ENCODE results near the gene CEP104.

DNA sequence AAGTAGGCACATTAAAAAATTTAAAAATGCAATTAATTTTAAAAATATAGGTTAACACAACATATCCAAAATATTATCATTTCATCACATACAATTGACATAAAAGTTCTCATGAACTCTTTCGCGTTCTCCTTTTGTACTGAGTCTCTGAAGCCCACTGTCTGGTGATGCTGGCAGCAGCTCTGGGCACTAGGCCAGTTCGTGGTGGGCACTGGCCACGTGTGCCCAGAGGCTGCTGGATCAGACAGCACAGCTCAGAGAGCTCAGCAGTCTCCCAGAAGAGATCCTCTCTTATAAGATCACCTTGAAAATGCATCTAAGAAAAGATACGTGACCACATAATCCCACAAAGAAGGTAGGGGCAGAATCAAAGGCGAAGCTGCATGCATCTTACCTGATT lies 9.9 kb downstream of the CEP104 start:
- TF ChIP-seq, protein P1, sequence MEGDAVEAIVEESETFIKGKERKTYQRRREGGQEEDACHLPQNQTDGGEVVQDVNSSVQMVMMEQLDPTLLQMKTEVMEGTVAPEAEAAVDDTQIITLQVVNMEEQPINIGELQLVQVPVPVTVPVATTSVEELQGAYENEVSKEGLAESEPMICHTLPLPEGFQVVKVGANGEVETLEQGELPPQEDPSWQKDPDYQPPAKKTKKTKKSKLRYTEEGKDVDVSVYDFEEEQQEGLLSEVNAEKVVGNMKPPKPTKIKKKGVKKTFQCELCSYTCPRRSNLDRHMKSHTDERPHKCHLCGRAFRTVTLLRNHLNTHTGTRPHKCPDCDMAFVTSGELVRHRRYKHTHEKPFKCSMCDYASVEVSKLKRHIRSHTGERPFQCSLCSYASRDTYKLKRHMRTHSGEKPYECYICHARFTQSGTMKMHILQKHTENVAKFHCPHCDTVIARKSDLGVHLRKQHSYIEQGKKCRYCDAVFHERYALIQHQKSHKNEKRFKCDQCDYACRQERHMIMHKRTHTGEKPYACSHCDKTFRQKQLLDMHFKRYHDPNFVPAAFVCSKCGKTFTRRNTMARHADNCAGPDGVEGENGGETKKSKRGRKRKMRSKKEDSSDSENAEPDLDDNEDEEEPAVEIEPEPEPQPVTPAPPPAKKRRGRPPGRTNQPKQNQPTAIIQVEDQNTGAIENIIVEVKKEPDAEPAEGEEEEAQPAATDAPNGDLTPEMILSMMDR (optimal IDR thresholded peaks at IDR 0.05 in 1 of 3, IDR thresholded peaks at IDR 0.05 in 1 of 3, conservative IDR thresholded peaks at IDR 0.05 in 1 of 3; ENCODE audit: extremely low read depth in 1 of 3, insufficient read depth in 2 of 3, low read length in 3 of 3): no peak
- no peak for TF ChIP-seq EZH2 (IDR thresholded peaks at IDR 0.05; ENCODE audit: low read length)

Measured in keratinocyte (primary cell).